ENCODE measurements around the gene SARS1. TPM values are rescaled to one million over a fixed set of nuclear protein-coding genes. Genes with fewer than 3 reads are reported as not detected.
A peak's percentile ranks its signal among the peaks of the same experiment; 100 is the strongest.

The SARS1 gene
- total and polyA plus RNA-seq, 2 of the 8 experiments (the other 6 are each of a cell fraction or from before 2014, with no cell fraction given): 83.1 to 146 TPM

- DNase-seq (ENCODE audit: low read depth in 1 of 2, low spot score in 2 of 2) (no peak), FAIRE-seq (no peak)
- Histone ChIP-seq H3K18ac (ENCODE audit: extremely low read depth, low read length) (no peak overlapping the region; the same call in 1 of the 2 replicates), H3K79me2 (ENCODE audit: control insufficient read depth in 1 of 2, insufficient read depth in 2 of 2, low read length in 2 of 2) (peaks cover 0 to 27% of the 10 kb centered on the region in 2 experiments; a peak in 1 of 4 replicates), H3K4me2 (ENCODE audit: insufficient read depth in 1 of 2, low read depth in 2 of 2, low read length in 2 of 2) (peak overlapping the region; percentile 54 to 84; a peak in 3 of 4 replicates), H3K23me2 (ENCODE audit: low read depth, low read length) (peaks cover 3% of the 10 kb centered on the region; the same call in 1 of the 2 replicates), H3K4ac (replicated peaks; ENCODE audit: insufficient read length, low read depth, low read length) (no peak overlapping the region), H4K20me1 (replicated peaks in 1 of 2; ENCODE audit: control insufficient read depth in 1 of 2, insufficient read depth in 2 of 2, low read length in 2 of 2) (peaks cover 3 to 7% of the 10 kb centered on the region in 2 experiments), H2BK5ac (ENCODE audit: low read depth, low read length) (peak overlapping the region; percentile 35; the same call in 1 of the 2 replicates), H2AFZ (ENCODE audit: low read length) (no peak overlapping the region), H2BK15ac (ENCODE audit: low read length) (no peak overlapping the region), H3K4me3 (ENCODE audit: extremely low read depth in 1 of 4, insufficient read depth in 2 of 4, low read depth in 3 of 4, low read length in 4 of 4) (peak overlapping the region; percentile 28 to 62 (median 34); a peak in 5 of 8 replicates), H2BK12ac (ENCODE audit: low read depth, low read length) (peak overlapping the region; percentile 43; the same call in 1 of the 2 replicates), H4K5ac (ENCODE audit: insufficient read length, low read depth, low read length) (no peak overlapping the region), H3K27me3 (replicated peaks in 1 of 4; ENCODE audit: control insufficient read depth in 3 of 4, extremely low read depth in 1 of 4, insufficient read depth in 3 of 4, low read length in 3 of 4) (peaks cover 0 to 22% (median 16%) of the 10 kb centered on the region in 4 experiments; a peak in 5 of 7 replicates), H3K4me1 (replicated peaks in 1 of 4; ENCODE audit: control insufficient read depth in 3 of 4, insufficient read depth in 4 of 4, low read length in 3 of 4) (peaks cover 5 to 39% (median 36%) of the 10 kb centered on the region in 4 experiments), H2AK5ac (ENCODE audit: low read depth, low read length) (0 out of 2 replicates have a peak overlapping the region, but pooled peaks have one; percentile 2), H4K91ac (replicated peaks; ENCODE audit: insufficient read length, low read length) (no peak overlapping the region), H3K9me3 (ENCODE audit: insufficient read depth in 2 of 2, low read depth in 1 of 2, low read length in 1 of 2) (no peaks in the 10 kb centered on the region; a peak in 2 of 4 replicates), H3K79me1 (ENCODE audit: low read depth, low read length) (peaks cover 9% of the 10 kb centered on the region; the same call in 1 of the 2 replicates), H3K9ac (replicated peaks in 1 of 4; ENCODE audit: extremely low read depth in 1 of 4, low read depth in 3 of 4, low read length in 3 of 4) (no peak overlapping the region), H3K56ac (replicated peaks; ENCODE audit: insufficient read length, low read depth, low read length) (no peak overlapping the region), H4K8ac (ENCODE audit: extremely low read depth, insufficient read depth, low read length) (no peak overlapping the region; the same call in 1 of the 2 replicates), H3K14ac (ENCODE audit: insufficient read length) (no peak overlapping the region), H3K23ac (ENCODE audit: insufficient read length) (no peak overlapping the region), H3K27ac (ENCODE audit: low read depth, low read length) (no peak overlapping the region), H2BK20ac (ENCODE audit: low read length) (no peak overlapping the region), H2BK120ac (replicated peaks; ENCODE audit: low read depth, low read length) (no peak overlapping the region), H3K36me3 (ENCODE audit: control insufficient read depth in 2 of 4, insufficient read depth in 4 of 4, low read length in 3 of 4) (peaks cover 0 to 8% (median 0%) of the 10 kb centered on the region in 4 experiments; a peak in 3 of 8 replicates)
- whole genome bisulfite sequencing, 2 experiments (ENCODE audit: extremely low coverage in 1 of 2, insufficient coverage in 1 of 2, insufficient read length in 1 of 2, insufficient replicate concordance in 2 of 2, low coverage in 1 of 2, low lambda C conversion rate in 2 of 2, missing lambda C conversion rate in 1 of 2): 90% methylated on average over 31 of the region's 33 CpGs; no CpG with 5 or more reads in 1 of the 2 experiments
- POLR2A ChIA-PET (ENCODE audit: partially characterized antibody): interaction anchor here (0.9 to 12.2 kb wide), 7 partner anchors 9 to 150 kb away, joined by 3 to 252 read pairs (median 6); no protein-coding TSS in a partner anchor
- CTCF ChIA-PET (ENCODE audit: partially characterized antibody): interaction anchor here (0.6 to 28.7 kb wide), 11 partner anchors 9 to 229 kb away, joined by 3 to 651 read pairs (median 4); partner anchors contain the start of genes SARS1 and SORT1
- TF ChIP-seq POLR2A (IDR thresholded peaks at IDR 0.05; ENCODE audit: control extremely low read depth in 1 of 2, low read depth in 2 of 2, low read length in 2 of 2) (no peak), ATF3 (IDR thresholded peaks at IDR 0.05; ENCODE audit: insufficient read depth, low read depth, low read length) (no peak), CHD2 (IDR thresholded peaks at IDR 0.05; ENCODE audit: low read length) (no peak), GTF2F1 (IDR thresholded peaks at IDR 0.05; ENCODE audit: borderline replicate concordance, low read depth, low read length) (no peak), ASH2L (IDR thresholded peaks at IDR 0.05; ENCODE audit: low read length) (no peak), TAF7 (optimal IDR thresholded peaks at IDR 0.05; ENCODE audit: borderline replicate concordance, low read depth, low read length) (no peak), MAX (IDR thresholded peaks at IDR 0.05) (no peak), EZH2 (IDR thresholded peaks at IDR 0.05; ENCODE audit: low read depth, low read length, severe bottlenecking) (no peak), SP4 (IDR thresholded peaks at IDR 0.05; ENCODE audit: low read length) (no peak), BCL11A (IDR thresholded peaks at IDR 0.05; ENCODE audit: low read depth in 2 of 2, low read length in 2 of 2) (no peak)
Observed at GRCh38 chr1:109250454-109251276, 36.9 kb downstream of the SARS1 start.
